Endothelial cell of umbilical vein (primary cell): ENCODE measurements around the gene COL8A1. TPM values are rescaled to one million over a fixed set of nuclear protein-coding genes. Genes with fewer than 3 reads are reported as not detected.
A peak's percentile ranks its signal among the peaks of the same experiment; 100 is the strongest.

Experiments used
- BruUV-seq: library from RNA; stranded (reverse); fragments of 400-500 nt; replicated peaks from 2 replicates; lab custom pipeline; 2021; lab: Mats Ljungman, UMichigan
- CTCF ChIA-PET: fragments of 300-600, 350-600 bp; sonication (Branson Sonifier 250); formaldehyde crosslinking; loops from one replicate; lab custom pipeline; 2021; ENCODE audit warnings: antibody characterized with exemption, inconsistent platforms; lab: Charles Lee
- POLR2A ChIA-PET: fragments of 300-600, 350-600 bp; sonication (Branson Sonifier 250); formaldehyde crosslinking; loops from one replicate; lab custom pipeline; 2021; ENCODE audit warnings: antibody characterized with exemption, inconsistent platforms; lab: Charles Lee
- DNase-seq: peaks from one replicate; pipeline ENCODE4 v3.0.0-alpha.2; 2011; ENCODE audit warnings: low read depth, low spot score
- FAIRE-seq: peaks from 2 replicates; lab custom pipeline; 2011; peaks lifted over from hg19 to GRCh38; lab: Jason Lieb, UNC
- H2AFZ ChIP-seq: 2 replicates; pipeline ENCODE4 v1.6.0; 2012; ENCODE audit warnings: low read depth, low read length, control low read depth, inconsistent platforms
- H3K27ac ChIP-seq: 2 replicates; pipeline ENCODE4 v1.5.1; 2011; ENCODE audit warnings: low read depth, mild to moderate bottlenecking, control low read depth, low read length, moderate library complexity; ENCODE audit not compliant: insufficient read depth
- H3K27me3 ChIP-seq, 2 experiments: 2 replicates each; pipeline versions ENCODE4 v1.6.0 to v1.6.1; 2011; ENCODE audit warnings: low read length in 2 of 2, mixed read lengths in 1 of 2; ENCODE audit not compliant: control insufficient read depth in 2 of 2, insufficient read depth in 2 of 2
- H3K36me3 ChIP-seq, 2 experiments: 2 replicates in 1 of 2; 3 replicates in 1 of 2; pipeline ENCODE4 v1.5.1; 2011; ENCODE audit warnings: low read length in 2 of 2, mild to moderate bottlenecking in 1 of 2, moderate library complexity in 1 of 2; ENCODE audit not compliant: control insufficient read depth in 2 of 2, insufficient read depth in 2 of 2; ENCODE audit errors: extremely low read depth in 1 of 2
- H3K4me1 ChIP-seq: 3 replicates; pipeline ENCODE4 v1.5.1; 2011; ENCODE audit warnings: mild to moderate bottlenecking, low read length; ENCODE audit not compliant: control insufficient read depth, insufficient read depth; ENCODE audit errors: extremely low read depth
- H3K4me2 ChIP-seq: 2 replicates; pipeline ENCODE4 v1.6.1; 2011; ENCODE audit warnings: low read length, control low read depth, mixed read lengths; ENCODE audit not compliant: insufficient read depth
- H3K4me3 ChIP-seq, 3 experiments: fragments of 200-600 bp in 1 of 3; sonication (generic), shearing (Covaris generic) in 1 of 3; replicated peaks in 1 of 3; 2 replicates each; pipeline ENCODE4 v1.5.1; 2011 to 2016; ENCODE audit warnings: control low read depth in 3 of 3, low read length in 3 of 3, mild to moderate bottlenecking in 2 of 3, inconsistent platforms in 1 of 3, low read depth in 1 of 3, moderate library complexity in 1 of 3; ENCODE audit not compliant: insufficient read depth in 1 of 3
- H3K79me2 ChIP-seq: 2 replicates; pipeline ENCODE4 v1.6.0; 2012; ENCODE audit warnings: low read length, inconsistent platforms; ENCODE audit not compliant: control insufficient read depth, insufficient read depth
- H3K9ac ChIP-seq: replicated peaks from 2 replicates; pipeline ENCODE3; 2011; ENCODE audit warnings: low read length, control low read depth; ENCODE audit not compliant: insufficient read depth; ENCODE audit errors: extremely low read depth
- H3K9me1 ChIP-seq: replicated peaks from 3 replicates; pipeline ENCODE4 v1.6.0; 2011; ENCODE audit warnings: mild to moderate bottlenecking, low read length; ENCODE audit not compliant: control insufficient read depth, insufficient read depth; ENCODE audit errors: extremely low read depth
- H3K9me3 ChIP-seq: replicated peaks from 2 replicates; pipeline ENCODE4 v1.5.1; 2012; ENCODE audit warnings: low read length, inconsistent platforms; ENCODE audit not compliant: control insufficient read depth, insufficient read depth
- H4K20me1 ChIP-seq: replicated peaks from 2 replicates; pipeline ENCODE3; 2011; ENCODE audit warnings: mild to moderate bottlenecking, low read length; ENCODE audit not compliant: control insufficient read depth, insufficient read depth; ENCODE audit errors: extremely low read depth
- FOS ChIP-seq: IDR thresholded peaks from 2 replicates; pipeline ENCODE4 v1.6.1; 2011; ENCODE audit warnings: mild to moderate bottlenecking, low read length, moderate library complexity, borderline replicate concordance; ENCODE audit not compliant: insufficient read depth
- GATA2 ChIP-seq: IDR thresholded peaks from 2 replicates; pipeline ENCODE4 v1.7.0; 2011; ENCODE audit warnings: low read depth, mild to moderate bottlenecking, moderate library complexity, mixed read lengths, low read length; ENCODE audit not compliant: insufficient read length, insufficient read depth
- JUN ChIP-seq: IDR thresholded peaks from 2 replicates; pipeline ENCODE4 v1.6.1; 2011; ENCODE audit warnings: borderline replicate concordance, low read depth; ENCODE audit not compliant: insufficient read length, insufficient read depth
- MAX ChIP-seq: IDR thresholded peaks from 2 replicates; pipeline ENCODE4 v1.6.1; 2011; ENCODE audit not compliant: insufficient read depth, insufficient read length
- MYC ChIP-seq: IDR thresholded peaks from one replicate; pipeline ENCODE4 v1.6.1; 2011; ENCODE audit warnings: mild to moderate bottlenecking, low read depth, low read length
- POLR2A ChIP-seq: IDR thresholded peaks from 2 replicates; pipeline ENCODE4 v1.6.1; 2012; ENCODE audit warnings: low read depth, mild to moderate bottlenecking, control low read depth, low read length
- dilution Hi-C: fragments of 300-500 bp; cut with MboI; formaldehyde crosslinking; loops from one replicate; pipeline ENCODE4 v1.15.0; 2019; ENCODE audit warnings: low sequenced_read_pairs; ENCODE audit not compliant: extremely low pct_ligation_motif_present
- intact Hi-C: fragments of 100-400 bp; cut with micrococcal nuclease; formaldehyde crosslinking; loops from one replicate; pipeline ENCODE4 v1.10.0; 2022
- polyA plus RNA-seq, 4 experiments: library from polyadenylated mRNA; depleted of rRNA in 3 of 4; stranded (reverse) in 3 of 4; unstranded in 1 of 4; fragments of >200 nt; gene quantifications; 2 replicates each; pipeline versions ENCODE4 v1.2.1 to v1.2.3, GENCODE V29; 2011 to 2012; ENCODE audit warnings: missing spikeins in 1 of 4
- total RNA-seq: library from RNA; stranded (reverse); gene quantifications from 2 replicates; pipeline ENCODE4 v1.2.3, GENCODE V29; 2021

COL8A1 gene
- total and polyA plus RNA-seq, 2 donors (not counting 3 experiments of a cell fraction or from before 2014, with no cell fraction given): 358 to 634 TPM

GRCh38 chr3:99833617-99834205, 195.3 kb downstream of the COL8A1 start:
- DNase-seq (peak; percentile 87), FAIRE-seq (no peak)
- no peak overlapping the region for H3K4me2 ChIP-seq
- no peak overlapping the region for H2AFZ ChIP-seq
- no peaks in the 10 kb centered on the region for H3K27me3 ChIP-seq
- ChIA-PET CTCF (interaction anchor here (1.0 to 6.2 kb wide), 14 partner anchors 7 to 758 kb away, joined by 3 to 120 read pairs (median 4); partner anchors contain the start of genes CMSS1 and TBC1D23), POLR2A (interaction anchor here (0.7 to 1.2 kb wide), 2 partner anchors 10 to 392 kb away, joined by 3 read pairs; no protein-coding TSS in a partner anchor)
- no peak overlapping the region for H3K27ac ChIP-seq
- no peaks in the 10 kb centered on the region for H3K36me3 ChIP-seq
- no peak overlapping the region for H3K4me3 ChIP-seq
- no TSS peak for BruUV-seq
- peaks cover 23% of the 10 kb centered on the region for H3K4me1 ChIP-seq
- peaks cover 55% of the 10 kb centered on the region for H3K79me2 ChIP-seq
- intact Hi-C loops: loop anchor here (1.0 to 5.0 kb wide), 4 partner anchors 484 to 1059 kb away; no protein-coding TSS in a partner anchor
- no peaks in the 10 kb centered on the region for H3K9me3 ChIP-seq
- no peaks in the 10 kb centered on the region for H3K9me1 ChIP-seq
- TF ChIP-seq POLR2A: no peak
- no peak for TF ChIP-seq MAX
- no peak for TF ChIP-seq MYC
- TF ChIP-seq JUN: no peak
- TF ChIP-seq FOS: no peak
- no peak for TF ChIP-seq GATA2
- no peaks in the 10 kb centered on the region for H4K20me1 ChIP-seq
- no peak overlapping the region for H3K9ac ChIP-seq
- dilution Hi-C loops: no loop called here
